HFFc6 (cell line): Measurements from ENCODE around the gene PKD1L1. TPM values are rescaled to one million over a fixed set of nuclear protein-coding genes. Genes with fewer than 3 reads are reported as not detected.
A peak's percentile ranks its signal among the peaks of the same experiment; 100 is the strongest.

Experiments used
- DNase-seq: peaks from one replicate; pipeline ENCODE4 v3.0.0-alpha.2; 2018
- H3K27ac Mint-ChIP-seq: 2 replicates; pipeline ENCODE4 v1.8.0; 2020; ENCODE audit warnings: mild to moderate bottlenecking, mixed read lengths
- H3K27me3 Mint-ChIP-seq: 2 replicates; pipeline ENCODE4 v1.8.0; 2021; ENCODE audit warnings: mild to moderate bottlenecking, moderate library complexity, mixed read lengths; ENCODE audit not compliant: insufficient read depth
- H3K36me3 Mint-ChIP-seq: 2 replicates; pipeline ENCODE4 v1.8.0; 2021; ENCODE audit warnings: low read depth, mixed read lengths
- H3K4me1 Mint-ChIP-seq: 2 replicates; pipeline ENCODE4 v1.8.0; 2020; ENCODE audit warnings: low read depth, mixed read lengths
- H3K4me3 Mint-ChIP-seq: 2 replicates; pipeline ENCODE4 v1.8.0; 2020; ENCODE audit warnings: mild to moderate bottlenecking, moderate library complexity, mixed read lengths
- H3K9me3 Mint-ChIP-seq: 2 replicates; pipeline ENCODE4 v1.8.0; 2020; ENCODE audit warnings: mild to moderate bottlenecking, mixed read lengths
- CTCF ChIP-seq: fragments of 200-600 bp; sonication (generic); IDR thresholded peaks from 2 replicates; pipeline ENCODE4 v1.5.0; 2021; ENCODE audit warnings: antibody characterized with exemption, mild to moderate bottlenecking
- total RNA-seq, 6 experiments: library from RNA; stranded (reverse); fragmentation: NEBNext Ultra II Directional; extraction: Animal tissue kit (Norgen Biotek cat#: 25700); gene quantifications; 2 replicates in 1 of 6; 3 replicates in 5 of 6; pipeline ENCODE4 v1.2.3, GENCODE V29; 2021

PKD1L1 gene
- total RNA-seq, 6 experiments from 2014 or later, result 0.03 to 0.14 TPM; not detected in 4

- Mint-ChIP-seq H3K27me3 (peaks cover 8% of the 10 kb centered on the region), H3K27ac (no peak overlapping the region), H3K36me3 (no peaks in the 10 kb centered on the region), H3K4me3 (no peak overlapping the region), H3K4me1 (no peaks in the 10 kb centered on the region), H3K9me3 (no peaks in the 10 kb centered on the region)
- peak; percentile 15 for DNase-seq
- TF ChIP-seq CTCF, result no peak
Observed at GRCh38 chr7:47866120-47866519, 82.1 kb downstream of the PKD1L1 start.

- Mint-ChIP-seq H3K4me1 (no peaks in the 10 kb centered on the region), H3K27me3 (no peaks in the 10 kb centered on the region; the same call in 1 of the 2 replicates), H3K9me3 (no peaks in the 10 kb centered on the region), H3K4me3 (no peak overlapping the region), H3K36me3 (no peaks in the 10 kb centered on the region), H3K27ac (no peak overlapping the region)
- DNase-seq, result peak; percentile 5
- peak; percentile 58 for TF ChIP-seq CTCF
Observed at GRCh38 chr7:47852330-47853245, 95.7 kb downstream of the PKD1L1 start.

- H3K4me3 Mint-ChIP-seq, result no peak overlapping the region
- no peak for TF ChIP-seq CTCF
- no peaks in the 10 kb centered on the region for H3K36me3 Mint-ChIP-seq
- no peaks in the 10 kb centered on the region; the same call in 1 of the 2 replicates for H3K27me3 Mint-ChIP-seq
- DNase-seq, result no peak
- no peaks in the 10 kb centered on the region for H3K9me3 Mint-ChIP-seq
- peaks cover 31% of the 10 kb centered on the region for H3K4me1 Mint-ChIP-seq
- H3K27ac Mint-ChIP-seq, result no peak overlapping the region
Observed at GRCh38 chr7:47847207-47847606, 101.1 kb downstream of the PKD1L1 start.

GRCh38 chr7:47846138-47846836, 102.0 kb downstream of the PKD1L1 start:
- Mint-ChIP-seq H3K4me3 (peak overlapping the region; percentile 12; the same call in 1 of the 2 replicates), H3K4me1 (peaks cover 31% of the 10 kb centered on the region), H3K27ac (peak overlapping the region; percentile 35; the same call in 1 of the 2 replicates), H3K9me3 (no peaks in the 10 kb centered on the region), H3K36me3 (no peaks in the 10 kb centered on the region), H3K27me3 (no peaks in the 10 kb centered on the region; the same call in 1 of the 2 replicates)
- no peak for TF ChIP-seq CTCF
- DNase-seq, result peak; percentile 57

- no peak for TF ChIP-seq CTCF
- no peak overlapping the region for H3K27ac Mint-ChIP-seq
- H3K27me3 Mint-ChIP-seq, result peaks cover 8% of the 10 kb centered on the region; the same call in 1 of the 2 replicates
- no peaks in the 10 kb centered on the region for H3K9me3 Mint-ChIP-seq
- no peak for DNase-seq
- H3K4me3 Mint-ChIP-seq, result no peak overlapping the region
- H3K36me3 Mint-ChIP-seq, result no peaks in the 10 kb centered on the region
- H3K4me1 Mint-ChIP-seq, result peaks cover 31% of the 10 kb centered on the region
Observed at GRCh38 chr7:47844311-47844710, 104.0 kb downstream of the PKD1L1 start.
